Effector memory CD8-positive, alpha-beta T cell (primary cell): ENCODE measurements around the gene ERC1.
A peak's percentile ranks its signal among the peaks of the same experiment; 100 is the strongest.
"Not testable (repeated sequence)": the region's sequence is repeated elsewhere in the genome, so short reads cannot be mapped to it uniquely, and the experiment has no call there.

Experiments
- ATAC-seq: fragments of 150-1000 bp; cut with Tn5 transposase; replicated peaks from 2 replicates; pipeline ENCODE4 v1.10.0; 2021; ENCODE audit warnings: mild to moderate bottlenecking, moderate library complexity
- DNase-seq, 3 experiments: peaks; one replicate each; pipeline ENCODE4 v3.0.0; 2021
- H3K27ac Mint-ChIP-seq, 2 donors: one replicate each; pipeline ENCODE4 v1.8.0; 2022; ENCODE audit warnings: mild to moderate bottlenecking in 2 of 2, mixed read lengths in 2 of 2, moderate library complexity in 2 of 2
- H3K27me3 Mint-ChIP-seq, 2 donors: one replicate each; pipeline ENCODE4 v1.8.0; 2022; ENCODE audit warnings: mixed read lengths in 2 of 2
- H3K36me3 Mint-ChIP-seq: one replicate; pipeline ENCODE4 v1.8.0; 2022; ENCODE audit warnings: mild to moderate bottlenecking, moderate library complexity, mixed read lengths; ENCODE audit not compliant: insufficient read depth
- H3K4me1 Mint-ChIP-seq, 2 donors: one replicate each; pipeline ENCODE4 v1.8.0; 2022; ENCODE audit warnings: low read depth in 2 of 2, mixed read lengths in 2 of 2
- H3K4me3 Mint-ChIP-seq, 2 donors: one replicate each; pipeline ENCODE4 v1.8.0; 2022; ENCODE audit warnings: mild to moderate bottlenecking in 2 of 2, mixed read lengths in 2 of 2, moderate library complexity in 2 of 2
- H3K9me3 Mint-ChIP-seq, 2 donors: one replicate each; pipeline ENCODE4 v1.8.0; 2022; ENCODE audit warnings: mixed read lengths in 2 of 2

ERC1 gene

GRCh38 chr12:1077036-1077803 lies 86.2 kb downstream of the ERC1 start:
- no peak for ATAC-seq
- Mint-ChIP-seq H3K27me3 (no peaks in the 10 kb centered on the region), H3K4me1 (peaks cover 2 to 8% of the 10 kb centered on the region in 2 donors), H3K9me3 (no peaks in the 10 kb centered on the region), H3K4me3 (no peak overlapping the region), H3K27ac (no peak overlapping the region), H3K36me3 (peaks cover 3% of the 10 kb centered on the region)
- no peak for DNase-seq

- no peak overlapping the region for H3K27ac Mint-ChIP-seq
- DNase-seq: no peak
- ATAC-seq: no peak
- H3K9me3 Mint-ChIP-seq: no peaks in the 10 kb centered on the region
- no peak overlapping the region for H3K4me3 Mint-ChIP-seq
- H3K27me3 Mint-ChIP-seq: no peaks in the 10 kb centered on the region
- peaks cover 3% of the 10 kb centered on the region for H3K36me3 Mint-ChIP-seq
- peaks cover 2 to 8% of the 10 kb centered on the region in 2 donors for H3K4me1 Mint-ChIP-seq
Measured at GRCh38 chr12:1078002-1078401, 87.0 kb downstream of the ERC1 start.

- Mint-ChIP-seq H3K27me3 (no peaks in the 10 kb centered on the region), H3K27ac (no peak overlapping the region), H3K9me3 (no peaks in the 10 kb centered on the region), H3K4me1 (peaks cover 0 to 8% of the 10 kb centered on the region in 2 donors), H3K36me3 (no peaks in the 10 kb centered on the region), H3K4me3 (no peak overlapping the region)
- ATAC-seq (no peak), DNase-seq (no peak)
Measured at GRCh38 chr12:1080520-1081223, 89.6 kb downstream of the ERC1 start.

DNA sequence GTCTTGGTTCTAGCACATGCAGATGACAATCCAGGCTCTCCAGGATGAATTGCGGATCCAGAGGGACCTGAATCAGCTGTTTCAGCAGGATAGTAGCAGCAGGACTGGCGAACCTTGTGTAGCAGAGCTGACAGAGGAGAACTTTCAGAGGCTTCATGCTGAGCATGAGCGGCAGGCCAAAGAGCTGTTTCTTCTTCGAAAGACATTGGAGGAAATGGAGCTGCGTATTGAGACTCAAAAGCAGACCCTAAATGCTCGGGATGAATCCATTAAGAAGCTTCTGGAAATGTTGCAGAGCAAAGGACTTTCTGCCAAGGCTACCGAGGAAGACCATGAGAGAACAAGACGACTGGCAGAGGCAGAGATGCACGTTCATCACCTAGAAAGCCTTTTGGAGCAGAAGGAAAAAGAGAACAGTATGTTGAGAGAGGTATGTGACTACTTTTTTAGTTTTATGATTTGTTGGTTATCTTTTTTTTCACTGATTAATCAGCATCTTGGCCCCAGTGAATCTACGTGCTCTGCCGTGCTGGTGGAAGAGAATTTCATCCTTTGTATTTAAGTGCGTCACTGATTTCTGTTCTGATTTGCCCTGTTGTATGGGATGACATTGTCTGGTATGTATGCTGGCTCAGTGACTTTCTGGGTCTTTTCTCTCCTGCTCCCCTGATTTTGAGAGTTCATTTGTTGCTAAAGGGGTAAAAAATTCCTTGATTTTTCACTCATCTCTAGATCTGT lies 92.3 kb downstream of the ERC1 start:
- no peaks in the 10 kb centered on the region for H3K27me3 Mint-ChIP-seq
- H3K36me3 Mint-ChIP-seq: no peaks in the 10 kb centered on the region
- peak overlapping the region; percentile 67 to 80 for H3K27ac Mint-ChIP-seq
- no peaks in the 10 kb centered on the region for H3K9me3 Mint-ChIP-seq
- no peak for ATAC-seq
- no peak overlapping the region for H3K4me3 Mint-ChIP-seq
- no peaks in the 10 kb centered on the region for H3K4me1 Mint-ChIP-seq
- DNase-seq: no peak

- Mint-ChIP-seq H3K27me3 (no peaks in the 10 kb centered on the region), H3K9me3 (no peaks in the 10 kb centered on the region), H3K36me3 (no peaks in the 10 kb centered on the region), H3K4me1 (no peaks in the 10 kb centered on the region), H3K4me3 (no peak overlapping the region), H3K27ac (peak overlapping the region in 1 of 2 donors; percentile 67)
- ATAC-seq (no peak), DNase-seq (no peak)
Measured at GRCh38 chr12:1083889-1084262, 92.9 kb downstream of the ERC1 start.

DNA sequence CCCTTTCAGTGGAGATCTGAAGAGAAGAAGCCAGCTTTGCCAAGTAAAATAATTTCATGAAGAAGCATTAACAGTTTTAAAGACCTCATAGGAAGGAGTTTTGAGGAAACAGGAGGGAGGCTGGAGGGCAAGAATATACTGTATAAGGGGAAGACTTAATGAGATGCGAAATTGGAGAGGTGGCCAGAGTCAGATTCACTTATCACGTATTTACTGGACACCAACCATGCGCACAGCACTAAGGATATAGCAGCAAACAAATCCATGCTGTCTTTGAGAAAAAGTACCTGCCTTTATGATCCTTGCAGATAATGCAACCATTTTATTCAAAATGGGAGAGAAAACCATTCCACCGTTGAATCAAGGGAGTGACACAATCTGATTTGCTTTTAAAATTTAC lies 100.3 kb downstream of the ERC1 start:
- DNase-seq (no peak), ATAC-seq (no peak)
- no peaks in the 10 kb centered on the region for H3K27me3 Mint-ChIP-seq
- no peak overlapping the region for H3K27ac Mint-ChIP-seq
- H3K4me1 Mint-ChIP-seq: no peaks in the 10 kb centered on the region
- no peaks in the 10 kb centered on the region for H3K9me3 Mint-ChIP-seq
- H3K36me3 Mint-ChIP-seq: no peaks in the 10 kb centered on the region
- no peak overlapping the region for H3K4me3 Mint-ChIP-seq

DNA sequence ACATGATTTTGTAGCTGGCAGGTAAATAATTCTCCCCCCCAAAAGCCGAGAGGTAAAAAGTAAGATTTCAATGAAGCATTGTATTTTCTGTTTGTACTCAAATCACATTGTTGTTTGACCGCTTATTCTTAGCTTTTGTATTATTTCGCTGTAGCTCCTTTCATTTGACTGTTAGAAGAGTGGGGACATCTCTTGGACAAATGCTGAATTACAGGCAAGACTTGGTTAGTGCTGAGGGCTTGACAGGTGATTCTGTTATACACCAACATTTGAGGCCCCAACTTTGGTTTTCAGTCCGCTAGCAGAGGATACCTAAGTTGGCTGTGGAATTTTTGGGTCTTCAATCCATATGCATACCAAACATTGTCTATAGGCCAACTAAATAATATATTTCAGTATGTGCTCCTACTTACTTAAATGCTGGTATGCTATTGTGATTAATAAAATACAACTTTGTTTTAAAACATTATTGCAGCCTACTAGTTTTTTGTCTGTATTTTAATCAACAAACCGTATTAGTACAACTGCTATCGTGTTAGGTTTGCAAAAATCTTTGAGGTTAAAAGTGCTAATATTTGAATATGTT lies 102.2 kb downstream of the ERC1 start:
- Mint-ChIP-seq H3K27me3 (no peaks in the 10 kb centered on the region), H3K27ac (no peak overlapping the region), H3K4me3 (no peak overlapping the region), H3K4me1 (peaks cover 0 to 2% of the 10 kb centered on the region in 2 donors), H3K36me3 (no peaks in the 10 kb centered on the region), H3K9me3 (no peaks in the 10 kb centered on the region)
- peak; percentile 65 for ATAC-seq
- DNase-seq: peak; percentile 24 to 56 (median 28)

DNA sequence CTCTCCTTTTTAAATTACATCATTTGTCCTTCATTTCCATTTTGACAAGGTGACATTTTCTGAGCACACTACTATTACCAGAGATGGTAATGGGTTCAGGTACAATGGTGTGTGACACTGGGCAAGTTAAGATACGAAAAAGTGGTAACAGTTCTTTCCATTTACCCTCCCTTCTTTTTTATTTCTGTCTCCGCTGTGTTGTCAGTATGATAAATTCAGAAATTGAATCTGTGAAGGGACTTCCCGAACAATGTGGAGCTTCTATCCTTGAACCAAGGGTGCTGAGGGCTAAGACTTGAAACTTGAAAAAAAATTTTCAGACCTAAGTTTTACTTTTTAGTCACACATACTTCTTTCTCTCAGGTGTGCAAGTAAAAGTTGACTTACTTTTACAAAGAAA lies 103.7 kb downstream of the ERC1 start:
- Mint-ChIP-seq H3K27ac (no peak overlapping the region), H3K27me3 (no peaks in the 10 kb centered on the region)
- no peak for ATAC-seq

DNA sequence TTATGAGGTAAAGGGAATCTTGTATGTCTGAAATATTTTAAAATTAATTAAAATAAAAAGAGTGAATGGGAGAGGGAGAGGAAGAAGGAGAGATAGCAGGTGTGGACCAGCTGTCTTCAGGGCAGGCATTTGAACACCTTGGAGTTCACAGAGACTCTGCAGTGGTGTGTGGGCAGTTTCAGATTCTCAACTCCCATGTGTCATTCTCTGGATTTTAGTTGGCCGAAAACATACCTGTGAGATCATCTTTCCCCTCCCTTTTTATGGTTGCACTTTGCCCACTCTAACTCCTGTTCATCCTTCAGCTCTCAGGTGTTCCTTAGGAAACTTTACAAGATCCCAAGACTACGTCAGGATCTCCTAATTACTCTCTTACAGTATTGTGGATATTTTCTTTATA lies 108.1 kb downstream of the ERC1 start:
- Mint-ChIP-seq H3K27ac (no peak overlapping the region), H3K4me3 (no peak overlapping the region), H3K27me3 (no peaks in the 10 kb centered on the region), H3K36me3 (no peaks in the 10 kb centered on the region), H3K9me3 (no peaks in the 10 kb centered on the region), H3K4me1 (peaks cover 2 to 9% of the 10 kb centered on the region in 2 donors)
- DNase-seq (no peak), ATAC-seq (no peak)

More for the DNA sequence above, 103.7 kb downstream of the ERC1 start:
- Mint-ChIP-seq H3K36me3 (no peaks in the 10 kb centered on the region), H3K9me3 (no peaks in the 10 kb centered on the region), H3K4me3 (no peak overlapping the region), H3K4me1 (peaks cover 0 to 9% of the 10 kb centered on the region in 2 donors)
- DNase-seq: no peak

DNA sequence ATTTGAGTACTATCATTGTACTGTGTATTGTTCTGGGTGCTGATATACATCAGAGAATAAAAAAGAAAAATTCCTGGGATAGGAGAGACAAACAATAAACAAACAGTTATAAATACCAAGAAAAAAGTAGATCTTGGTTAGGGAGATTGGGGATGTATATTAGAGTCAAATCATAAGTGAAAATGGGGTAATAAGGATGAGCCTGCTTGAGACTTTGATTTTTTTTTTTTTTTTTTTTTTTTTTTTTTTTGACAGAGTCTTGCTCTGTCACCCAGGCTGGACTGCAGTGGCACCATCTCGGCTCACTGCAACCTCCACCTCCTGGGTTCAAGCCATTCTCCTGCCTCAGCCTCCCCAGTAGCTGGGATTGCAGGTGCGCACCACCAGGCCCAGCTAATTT lies 108.6 kb downstream of the ERC1 start:
- not testable (repeated sequence) for H3K27ac Mint-ChIP-seq, H3K4me1 Mint-ChIP-seq, H3K4me3 Mint-ChIP-seq, H3K36me3 Mint-ChIP-seq, H3K9me3 Mint-ChIP-seq, H3K27me3 Mint-ChIP-seq, ATAC-seq, DNase-seq

DNA sequence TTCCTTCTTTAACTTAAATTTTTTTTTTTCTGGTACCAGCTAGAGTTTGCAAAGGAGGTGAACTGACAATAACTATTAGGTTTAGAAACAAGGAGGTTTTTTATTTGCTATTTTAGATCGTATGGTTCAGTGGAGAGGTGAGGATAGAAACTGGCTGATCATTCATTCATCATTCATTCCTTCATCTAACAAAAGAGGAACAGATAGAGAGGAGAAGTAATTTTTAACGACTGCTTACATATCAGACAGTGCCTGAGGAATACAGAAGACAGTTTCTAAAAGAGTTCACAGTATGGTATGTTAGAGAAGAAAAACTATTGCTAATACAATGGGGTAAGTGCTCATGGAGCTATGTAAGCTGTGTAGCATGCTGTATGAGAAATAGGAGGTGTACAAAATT lies 111.1 kb downstream of the ERC1 start:
- Mint-ChIP-seq H3K27me3 (no peaks in the 10 kb centered on the region), H3K4me1 (peaks cover 2 to 11% of the 10 kb centered on the region in 2 donors), H3K36me3 (no peaks in the 10 kb centered on the region), H3K9me3 (no peaks in the 10 kb centered on the region), H3K27ac (no peak overlapping the region), H3K4me3 (no peak overlapping the region)
- DNase-seq (no peak), ATAC-seq (no peak)

DNA sequence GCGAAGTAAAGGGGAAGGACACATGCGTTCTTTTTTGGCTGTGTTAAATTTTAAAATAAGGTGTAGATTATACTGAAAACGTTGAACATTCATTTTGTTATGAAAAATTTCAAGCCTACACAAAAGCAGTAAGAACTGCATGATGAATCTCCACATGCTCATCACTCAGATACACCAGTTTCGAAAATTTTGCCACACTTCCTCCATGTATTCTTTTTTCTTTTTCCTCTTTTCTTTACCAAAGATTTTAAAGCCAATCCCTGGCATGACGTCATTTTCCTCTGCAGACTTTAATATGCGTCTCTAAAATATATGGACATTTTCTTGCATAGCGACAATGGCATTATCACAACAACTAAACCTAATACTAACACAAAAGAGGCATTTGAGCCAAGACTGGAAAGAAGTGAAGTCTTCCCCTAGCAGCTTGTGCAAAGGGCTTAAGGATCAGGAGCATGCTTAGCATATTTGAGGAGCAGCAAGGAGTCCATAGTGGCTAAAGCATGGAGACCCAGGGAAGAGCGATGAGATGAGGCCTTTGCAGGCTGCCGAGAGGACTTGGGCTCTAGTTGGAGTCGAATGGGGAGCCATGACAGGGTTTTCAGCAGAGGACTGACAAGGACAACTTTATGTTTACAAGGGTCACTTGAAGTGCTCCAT lies 111.9 kb downstream of the ERC1 start:
- Mint-ChIP-seq H3K4me3 (no peak overlapping the region), H3K27ac (no peak overlapping the region), H3K9me3 (no peaks in the 10 kb centered on the region), H3K4me1 (peaks cover 2 to 13% of the 10 kb centered on the region in 2 donors), H3K36me3 (no peaks in the 10 kb centered on the region), H3K27me3 (no peaks in the 10 kb centered on the region)
- DNase-seq (no peak), ATAC-seq (no peak)

DNA sequence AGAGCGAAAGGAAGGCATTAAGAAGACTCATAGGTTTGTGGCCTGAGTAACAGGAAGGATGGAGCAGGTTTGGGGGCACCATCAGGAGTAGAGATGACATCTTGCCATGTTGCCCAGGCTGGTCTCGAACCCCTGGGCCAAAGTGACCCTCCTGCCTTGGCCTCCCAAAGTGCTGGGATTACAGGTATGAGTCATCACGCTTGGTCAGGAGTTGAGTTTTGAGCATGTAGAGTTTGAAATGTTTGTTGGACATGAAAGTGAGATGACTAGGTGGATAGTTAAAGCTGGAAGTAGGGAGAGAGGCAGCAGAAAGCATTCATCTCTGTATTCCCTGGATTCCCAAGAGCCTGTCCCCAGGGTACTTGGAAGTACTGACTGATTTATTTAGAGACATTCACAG lies 112.6 kb downstream of the ERC1 start:
- Mint-ChIP-seq H3K4me3 (no peak overlapping the region), H3K27me3 (no peaks in the 10 kb centered on the region), H3K36me3 (no peaks in the 10 kb centered on the region), H3K27ac (no peak overlapping the region), H3K4me1 (peaks cover 2 to 11% of the 10 kb centered on the region in 2 donors), H3K9me3 (no peaks in the 10 kb centered on the region)
- DNase-seq (no peak), ATAC-seq (no peak)
